Right lung (tissue), 10 donors: ENCODE results near the gene TTC4. TPM values are rescaled to one million over a fixed set of nuclear protein-coding genes. Genes with fewer than 3 reads are reported as not detected.

Experiments used
- DNase-seq, 2 donors: peaks; one replicate each; pipeline ENCODE4 v3.0.0-alpha.2; 2013
- long read RNA-seq, 8 donors: transcript quantifications; one replicate each; lab custom pipeline, GENCODE V29; 2026
- polyA plus RNA-seq, 5 donors: library from polyadenylated mRNA; unstranded; fragments of 120-200 nt; gene quantifications; one replicate each; pipeline versions ENCODE4 v1.2.1 to v1.2.3, GENCODE V29; 2013; ENCODE audit warnings: inconsistent platforms in 1 of 5, low replicate concordance in 1 of 5; ENCODE audit not compliant: insufficient read length in 5 of 5, insufficient read depth in 1 of 5

The TTC4 gene
- polyA plus RNA-seq: 10 to 100 TPM; 30.2 to 38.6 (median 35.2) TPM
- long read RNA-seq, donor 1, transcript TTC4-204 (3 exons, 549 nt): minor isoform, 7 of 24 reads
- long read RNA-seq, donor 1, transcript TTC4-201 (10 exons, 2,395 nt): major isoform, 17 of 24 reads
- long read RNA-seq, donor 1, partial matches to known transcripts: 0 of 24 reads
- long read RNA-seq, donor 1, other reads (novel, unspliced or antisense): 0 of 24 reads
- long read RNA-seq, donor 2, transcript TTC4-201 (10 exons, 2,395 nt): major isoform, 6 of 8 reads
- long read RNA-seq, donor 2, partial matches to known transcripts: 0 of 8 reads
- long read RNA-seq, donor 2, other reads (novel, unspliced or antisense): 0 of 8 reads
- long read RNA-seq, donor 3, transcript TTC4-201 (10 exons, 2,395 nt): major isoform, 10 of 13 reads
- long read RNA-seq, donor 3, partial matches to known transcripts: 0 of 13 reads
- long read RNA-seq, donor 3, other reads (novel, unspliced or antisense): 0 of 13 reads
- long read RNA-seq, donor 4, transcript TTC4-204 (3 exons, 549 nt): major isoform, 5 of 9 reads
- long read RNA-seq, donor 4, partial matches to known transcripts: 0 of 9 reads
- long read RNA-seq, donor 4, other reads (novel, unspliced or antisense): 0 of 9 reads
- long read RNA-seq, donor 5, transcript TTC4-204 (3 exons, 549 nt): minor isoform, 7 of 17 reads
- long read RNA-seq, donor 5, transcript TTC4-201 (10 exons, 2,395 nt): major isoform, 10 of 17 reads
- long read RNA-seq, donor 5, partial matches to known transcripts: 0 of 17 reads
- long read RNA-seq, donor 5, other reads (novel, unspliced or antisense): 0 of 17 reads
- long read RNA-seq, donor 6, transcript TTC4-201 (10 exons, 2,395 nt): major isoform, 11 of 16 reads
- long read RNA-seq, donor 6, partial matches to known transcripts: 0 of 16 reads
- long read RNA-seq, donor 6, other reads (novel, unspliced or antisense): 0 of 16 reads
- long read RNA-seq, donor 7, transcript TTC4-201 (10 exons, 2,395 nt): major isoform, 10 of 10 reads
- long read RNA-seq, donor 7, partial matches to known transcripts: 0 of 10 reads
- long read RNA-seq, donor 7, other reads (novel, unspliced or antisense): 0 of 10 reads
- long read RNA-seq, donor 8, partial matches to known transcripts: 0 of 5 reads
- long read RNA-seq, donor 8, other reads (novel, unspliced or antisense): 0 of 5 reads

DNA sequence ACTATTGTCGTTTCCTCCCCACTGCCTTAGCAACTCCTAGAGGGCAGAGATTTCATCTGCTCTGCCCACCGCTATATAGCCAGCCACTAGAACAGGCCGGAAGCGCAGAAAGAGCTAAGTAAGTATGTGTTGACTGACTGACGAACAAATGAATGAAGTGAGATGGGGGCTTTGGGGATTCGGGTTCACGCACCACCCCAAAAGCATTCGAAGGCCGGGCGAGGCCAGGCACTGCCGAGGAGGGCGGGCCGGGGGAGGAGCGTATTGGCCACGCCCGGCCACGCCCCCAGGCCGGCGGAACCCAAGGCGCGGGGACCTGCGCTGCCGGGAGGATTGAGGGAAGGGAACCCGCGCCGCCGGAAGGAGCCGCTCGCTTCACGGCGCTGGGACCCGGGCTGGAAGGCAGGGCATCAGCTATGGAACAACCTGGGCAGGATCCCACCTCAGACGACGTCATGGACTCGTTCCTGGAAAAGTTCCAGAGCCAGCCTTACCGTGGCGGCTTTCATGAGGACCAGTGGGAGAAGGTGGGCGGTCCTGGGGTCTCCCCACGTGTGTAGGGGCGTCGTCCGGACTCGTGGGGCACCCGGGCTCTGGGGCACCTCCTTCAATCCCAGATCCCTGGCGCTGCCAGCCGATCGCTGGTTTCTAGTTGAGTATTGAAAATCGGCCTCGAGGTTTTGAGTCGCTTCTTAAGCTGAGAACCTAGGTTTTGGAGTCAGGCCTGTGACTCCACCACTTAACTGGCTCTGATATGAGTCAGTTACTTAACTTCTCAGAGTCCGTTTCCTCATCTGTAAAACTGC lies at the start of gene TTC4:
TSS of gene TTC4 (plus strand) at position 369 of the 806 bp plus-strand sequence. CDS start at position 417, 48 bp downstream.
- peak; percentile 85 to 86 for DNase-seq

DNA sequence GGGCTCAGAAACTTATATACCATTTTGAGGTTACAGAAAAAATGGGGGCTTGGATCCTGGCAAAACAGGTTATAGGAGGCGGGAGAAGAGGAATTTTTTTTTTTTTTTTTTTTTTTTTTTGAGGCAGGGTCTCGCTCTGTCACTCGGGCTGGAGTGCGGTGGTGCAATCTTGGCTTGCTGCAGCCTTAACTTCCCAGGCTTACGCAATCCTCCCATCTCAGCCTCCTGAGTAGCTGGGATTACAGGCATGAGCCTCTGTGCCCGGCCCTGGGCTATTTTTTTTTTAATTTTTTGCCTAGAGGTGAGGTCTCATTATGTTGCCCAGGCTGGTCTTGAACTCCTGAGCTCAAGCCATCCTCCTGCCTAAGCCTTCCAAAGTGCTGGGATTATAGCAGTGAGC lies 49.3 kb upstream of the TTC4 start:
- DNase-seq: no peak

- DNase-seq: no peak
Observed at GRCh38 chr1:54667797-54668196, 47.9 kb upstream of the TTC4 start.

- no peak for DNase-seq
Observed at GRCh38 chr1:54668567-54668966, 47.1 kb upstream of the TTC4 start.

DNA sequence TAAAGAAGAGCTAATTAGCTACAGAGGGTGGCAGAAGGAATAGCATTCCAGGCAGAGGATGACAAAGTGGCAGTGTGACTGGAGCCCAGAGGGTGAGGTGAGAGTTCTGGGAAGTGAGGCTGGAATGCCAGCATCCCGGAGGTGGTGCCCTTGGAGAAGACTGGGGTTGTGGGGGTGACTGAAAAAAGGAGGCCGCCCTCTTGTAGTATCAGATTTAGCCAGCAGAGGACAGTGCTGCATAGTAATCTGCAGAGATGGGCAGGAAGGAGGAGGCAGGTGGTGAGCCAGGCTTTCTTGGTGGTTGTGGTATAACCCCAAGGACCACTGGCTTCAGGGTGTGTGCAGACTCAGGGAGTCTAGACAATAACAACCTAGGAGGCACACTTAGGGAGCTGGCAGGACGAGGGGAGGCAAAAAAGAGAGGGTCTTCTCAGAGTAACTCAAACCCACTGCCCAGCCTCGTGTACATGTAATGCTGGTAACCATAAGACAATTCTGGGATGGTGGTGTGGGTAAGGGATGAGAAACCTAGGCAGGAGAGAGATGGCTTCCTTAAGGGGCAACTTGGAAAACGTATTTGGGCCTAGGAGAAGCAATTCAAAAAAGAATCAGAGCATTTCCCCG lies 43.6 kb upstream of the TTC4 start:
- no peak for DNase-seq

- DNase-seq: no peak
Observed at GRCh38 chr1:54678776-54679643, 36.7 kb upstream of the TTC4 start.

- no peak for DNase-seq
Observed at GRCh38 chr1:54679706-54680105, 36.0 kb upstream of the TTC4 start.

- DNase-seq: no peak
Observed at GRCh38 chr1:54680387-54680786, 35.3 kb upstream of the TTC4 start.

GRCh38 chr1:54681358-54681757 lies 34.3 kb upstream of the TTC4 start:
- no peak for DNase-seq

DNA sequence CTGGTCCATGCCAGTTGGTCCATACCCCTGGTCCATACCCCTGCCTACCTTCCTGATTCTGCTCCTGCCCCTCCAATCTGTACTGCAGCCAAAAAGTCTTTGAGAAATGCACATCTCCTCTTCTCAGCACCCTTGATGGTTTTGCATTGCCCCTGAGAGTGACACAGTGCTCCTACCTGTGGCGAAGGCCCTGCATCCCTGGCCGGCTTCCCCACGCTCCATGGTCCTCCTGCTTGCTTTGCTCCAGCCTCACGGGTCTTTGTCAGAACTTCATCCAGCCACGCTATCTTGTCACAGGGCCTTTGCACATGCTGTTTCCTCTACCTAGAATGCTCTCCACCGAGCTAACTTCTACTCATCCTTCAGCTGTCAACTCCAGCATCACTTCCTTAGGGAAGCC lies 32.2 kb upstream of the TTC4 start:
- no peak for DNase-seq

- no peak for DNase-seq
Observed at GRCh38 chr1:54685335-54685905, 30.2 kb upstream of the TTC4 start.

DNA sequence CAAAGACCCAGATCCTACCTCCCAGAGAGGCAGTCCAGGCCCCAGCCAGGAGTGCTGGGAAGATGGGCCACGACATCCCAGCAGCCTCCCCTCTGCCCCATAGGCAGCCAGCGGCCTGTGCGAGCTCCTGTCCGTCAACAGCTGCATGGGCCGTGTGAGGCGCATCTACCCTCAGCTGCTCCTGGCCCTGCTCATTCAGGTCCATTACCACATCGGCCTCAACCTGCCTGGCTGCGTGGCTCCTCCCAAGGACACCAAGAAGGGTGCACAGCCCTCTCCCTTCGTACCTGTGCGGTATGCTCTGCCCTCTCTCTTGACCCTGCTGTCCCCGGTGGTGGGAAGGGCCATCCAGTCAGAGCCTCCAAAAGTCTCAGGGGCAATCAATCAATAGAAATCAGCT lies 29.5 kb upstream of the TTC4 start:
- no peak for DNase-seq

DNA sequence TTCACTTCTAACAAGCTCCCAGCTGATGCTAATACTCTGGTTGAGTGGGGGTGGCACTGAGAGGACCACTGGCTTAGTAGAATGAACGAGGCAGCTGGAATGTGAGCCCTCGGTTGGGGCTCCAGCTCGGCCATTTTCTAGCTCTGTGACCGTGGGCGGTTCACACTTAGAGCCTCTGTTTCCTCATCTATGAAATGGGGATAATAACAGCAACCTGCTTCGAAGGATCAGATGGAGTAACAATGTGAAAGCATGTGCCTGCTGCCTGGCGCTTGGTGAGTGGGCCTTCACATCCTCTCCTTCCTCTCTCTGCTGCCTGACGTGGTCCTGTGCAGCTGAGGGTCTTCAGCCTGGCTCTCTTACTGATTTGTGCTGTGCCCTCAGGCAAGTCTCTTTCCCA lies 20.9 kb upstream of the TTC4 start:
- DNase-seq: no peak

DNA sequence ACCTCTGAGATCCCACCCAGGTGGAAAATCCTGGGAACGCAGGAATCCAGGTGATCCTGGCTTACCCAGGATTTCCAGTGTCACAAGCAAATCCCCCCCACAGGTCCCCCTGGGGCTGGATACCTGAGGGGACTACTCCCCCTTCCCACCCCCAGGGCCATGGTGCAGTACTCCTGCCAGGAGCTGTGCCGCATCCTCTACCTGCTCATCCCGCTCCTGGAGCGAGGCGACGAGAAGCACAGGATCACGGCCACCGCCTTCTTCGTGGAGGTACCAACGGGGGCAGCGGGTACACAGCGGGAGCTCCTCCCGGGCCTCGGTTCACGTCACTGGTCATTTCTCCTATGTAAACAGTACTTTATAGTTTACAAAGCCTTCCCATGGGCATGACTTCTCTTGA lies 20.4 kb upstream of the TTC4 start:
- DNase-seq: no peak

DNA sequence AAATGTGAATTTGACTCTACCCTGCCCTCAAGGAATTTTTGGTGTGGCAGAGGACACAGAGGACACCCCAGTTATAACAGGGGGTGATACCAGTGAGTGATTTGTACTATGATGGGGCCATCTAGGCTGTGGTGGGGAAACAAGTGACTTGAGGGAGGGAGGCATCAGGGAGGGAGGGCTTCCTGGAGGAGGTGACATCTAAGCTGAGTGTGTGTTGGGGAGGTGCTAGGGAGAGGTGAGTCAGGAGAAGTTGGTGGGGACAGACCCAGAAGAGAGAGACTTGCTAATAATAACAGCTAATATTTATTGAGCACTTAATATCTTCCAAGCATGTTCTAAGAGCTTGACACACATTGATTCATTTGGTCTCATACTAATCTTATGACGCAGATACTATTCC lies 19.9 kb upstream of the TTC4 start:
- no peak for DNase-seq

- no peak for DNase-seq
Observed at GRCh38 chr1:54696262-54696661, 19.4 kb upstream of the TTC4 start.

- DNase-seq: no peak
Observed at GRCh38 chr1:54697896-54698295, 17.8 kb upstream of the TTC4 start.

- DNase-seq: no peak
Observed at GRCh38 chr1:54698346-54698745, 17.3 kb upstream of the TTC4 start.

- DNase-seq: no peak
Observed at GRCh38 chr1:54699936-54700525, 15.6 kb upstream of the TTC4 start.
